Breast epithelium (tissue), 4 donors: ENCODE data around the gene OTX2. TPM values are rescaled to one million over a fixed set of nuclear protein-coding genes. Genes with fewer than 3 reads are reported as not detected.

Source experiments
- DNase-seq, 2 donors: peaks; one replicate each; pipeline ENCODE4 v3.0.0-alpha.2; 2019; ENCODE audit warnings: low spot score in 2 of 2
- H3K27ac ChIP-seq, 2 donors: fragments of 200-600 bp; sonication (generic) in 1 of 2; one replicate each; pipeline ENCODE4 v1.5.1; 2016 to 2019; ENCODE audit warnings: mild to moderate bottlenecking in 1 of 2
- H3K27me3 ChIP-seq, 2 donors: fragments of 200-600 bp; sonication (generic) in 1 of 2; one replicate each; pipeline versions ENCODE4 v1.5.1 to v1.6.0; 2017 to 2019; ENCODE audit warnings: control low read depth in 1 of 2, mild to moderate bottlenecking in 1 of 2
- H3K36me3 ChIP-seq: fragments of 200-600 bp; one replicate; pipeline ENCODE4 v1.5.1; 2019
- H3K4me1 ChIP-seq, 2 donors: fragments of 200-600 bp; sonication (generic); one replicate each; pipeline ENCODE4 v1.5.1; 2016 to 2019; ENCODE audit warnings: control low read depth in 1 of 2
- H3K4me3 ChIP-seq, 3 donors: fragments of 200-600 bp; sonication (generic); 1 replicate in 2 of 3; 2 replicates in 1 of 3; pipeline ENCODE4 v1.5.1; 2016 to 2019; ENCODE audit warnings: mild to moderate bottlenecking in 3 of 3, moderate library complexity in 2 of 3
- H3K9me3 ChIP-seq, 2 donors: fragments of 200-600 bp; sonication (generic) in 1 of 2; one replicate each; pipeline ENCODE4 v1.5.1; 2016 to 2019; ENCODE audit warnings: control low read depth in 1 of 2
- CTCF ChIP-seq, 3 donors: fragments of 450-650 bp; IDR thresholded peaks; one replicate each; pipeline ENCODE4 v1.5.1; 2016 to 2017; ENCODE audit warnings: antibody characterized with exemption in 3 of 3, mild to moderate bottlenecking in 3 of 3, moderate library complexity in 3 of 3
- POLR2A ChIP-seq: fragments of 450-650 bp; IDR thresholded peaks from one replicate; pipeline ENCODE4 v1.6.1; 2016; ENCODE audit warnings: antibody characterized with exemption, mild to moderate bottlenecking, moderate library complexity
- POLR2AphosphoS5 ChIP-seq, 3 donors: sonication (generic); formaldehyde crosslinking; IDR thresholded peaks; one replicate each; pipeline ENCODE4 v1.6.1; 2017; ENCODE audit warnings: antibody characterized with exemption in 3 of 3
- intact Hi-C: fragments of 100-400 bp; cut with DNase I; formaldehyde crosslinking; loops from one replicate; pipeline ENCODE4 v1.15.1; 2023; ENCODE audit warnings: low total_unique reads
- total RNA-seq, 3 donors: library from RNA; depleted of rRNA; stranded (reverse); fragments of >200 nt; gene quantifications; one replicate each; pipeline ENCODE4 v1.1.0, GENCODE V29; 2016

The OTX2 gene
- total RNA-seq, 3 donors from 2014 or later, result not detected

GRCh38 chr14:56798447-56799342, 11.6 kb downstream of the OTX2 start:
- Histone ChIP-seq H3K27me3 (peaks cover 6 to 98% of the 10 kb centered on the region in 2 donors), H3K4me1 (no peaks in the 10 kb centered on the region), H3K27ac (no peak overlapping the region), H3K4me3 (peak overlapping the region in 2 of 3 donors; percentile 30 to 57), H3K9me3 (no peaks in the 10 kb centered on the region), H3K36me3 (no peaks in the 10 kb centered on the region)
- intact Hi-C loops, result no loop called here
- TF ChIP-seq CTCF (IDR thresholded peaks at IDR 0.05) (no peak), POLR2AphosphoS5 (IDR thresholded peaks at IDR 0.05) (no peak), POLR2A (no peak)
- no peak for DNase-seq

DNA sequence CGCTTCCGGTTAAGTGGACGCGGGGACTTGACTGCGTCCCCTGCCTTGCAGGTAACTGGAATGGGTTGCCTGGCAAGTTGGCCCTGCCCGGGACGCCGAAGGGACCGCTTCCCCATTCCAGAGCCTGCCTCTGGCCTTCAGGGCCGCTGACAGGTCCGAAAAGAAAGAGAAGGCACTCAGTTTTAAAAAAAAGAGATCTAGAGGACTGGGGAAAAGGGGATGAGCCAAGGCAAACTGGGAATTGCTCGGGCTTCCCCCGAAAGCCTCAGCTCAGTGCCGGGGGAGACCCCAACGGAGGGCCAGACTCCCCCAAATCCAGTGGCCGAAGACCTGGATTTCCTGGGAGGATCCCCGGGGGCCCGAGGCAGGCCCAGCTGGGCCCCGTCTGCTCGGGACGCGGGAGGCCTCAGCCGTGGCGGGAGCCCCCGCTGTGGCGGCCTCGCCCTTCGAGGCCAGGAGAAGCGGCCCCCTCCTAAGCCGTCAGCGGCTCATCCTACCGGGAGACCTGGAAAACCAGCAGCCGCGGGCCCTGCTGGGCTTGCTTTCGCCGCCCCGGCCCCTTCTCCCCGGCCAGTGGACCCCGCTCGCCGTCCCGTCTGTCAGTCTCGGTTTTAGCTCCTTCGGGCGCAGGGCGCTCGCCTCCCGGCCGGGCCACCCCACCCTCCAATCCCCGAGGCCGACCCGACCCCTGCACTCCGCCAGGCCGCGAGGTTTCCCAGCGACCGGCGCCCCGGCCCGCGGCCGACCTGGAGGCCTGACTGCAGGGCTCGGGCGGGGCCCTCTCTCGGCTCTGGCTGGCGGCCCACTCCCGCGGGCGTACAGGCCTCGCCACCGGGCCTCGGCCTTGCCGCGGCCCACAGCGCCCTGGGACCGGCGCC, 12.5 kb downstream of the OTX2 start:
- H3K4me1 ChIP-seq, result no peaks in the 10 kb centered on the region
- no peak overlapping the region for H3K27ac ChIP-seq
- no peaks in the 10 kb centered on the region for H3K36me3 ChIP-seq
- no peak for DNase-seq
- no peaks in the 10 kb centered on the region for H3K9me3 ChIP-seq
- H3K4me3 ChIP-seq, result peak overlapping the region; percentile 23 to 57 (median 30)
- intact Hi-C loops, result no loop called here
- peaks cover 6 to 98% of the 10 kb centered on the region in 2 donors for H3K27me3 ChIP-seq
- TF ChIP-seq POLR2AphosphoS5 (IDR thresholded peaks at IDR 0.05), result no peak
- TF ChIP-seq POLR2A, result no peak
- no peak for TF ChIP-seq CTCF (IDR thresholded peaks at IDR 0.05)

GRCh38 chr14:56797003-56797568, 13.2 kb downstream of the OTX2 start:
- Histone ChIP-seq H3K27ac (no peak overlapping the region), H3K4me1 (no peaks in the 10 kb centered on the region), H3K36me3 (no peaks in the 10 kb centered on the region), H3K27me3 (peaks cover 6 to 95% of the 10 kb centered on the region in 2 donors), H3K4me3 (peak overlapping the region in 2 of 3 donors; percentile 30 to 57), H3K9me3 (no peaks in the 10 kb centered on the region)
- intact Hi-C loops, result no loop called here
- TF ChIP-seq POLR2AphosphoS5 (IDR thresholded peaks at IDR 0.05) (no peak), POLR2A (no peak)
- DNase-seq, result no peak

DNA sequence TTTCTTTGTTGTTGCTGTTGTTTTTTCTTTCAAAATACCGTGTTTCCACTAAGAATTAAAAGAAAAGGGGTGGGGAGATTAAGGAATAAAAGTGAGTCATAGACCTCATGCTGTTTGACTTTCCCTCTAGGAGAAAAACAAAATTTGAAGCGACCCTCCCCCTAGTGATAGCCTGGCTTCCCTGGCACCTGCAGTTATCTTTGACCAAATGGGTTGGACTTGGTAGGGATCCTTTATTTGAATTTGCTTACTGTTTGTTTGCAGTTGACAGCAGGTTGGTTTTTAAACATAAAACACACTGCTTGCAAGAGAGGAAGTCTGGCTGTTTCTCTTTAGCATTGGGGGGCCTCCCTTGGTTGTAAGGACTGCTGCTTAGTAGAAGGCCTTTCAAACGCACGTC, 14.0 kb downstream of the OTX2 start:
- Histone ChIP-seq H3K27ac (no peak overlapping the region), H3K4me3 (no peak overlapping the region), H3K9me3 (no peaks in the 10 kb centered on the region), H3K27me3 (peaks cover 6 to 92% of the 10 kb centered on the region in 2 donors), H3K4me1 (no peaks in the 10 kb centered on the region), H3K36me3 (no peaks in the 10 kb centered on the region)
- intact Hi-C loops, result no loop called here
- TF ChIP-seq POLR2AphosphoS5 (IDR thresholded peaks at IDR 0.05) (no peak), POLR2A (no peak), CTCF (IDR thresholded peaks at IDR 0.05) (no peak)
- DNase-seq, result no peak

GRCh38 chr14:56795284-56795622, 15.0 kb downstream of the OTX2 start:
- H3K4me1 ChIP-seq, result no peaks in the 10 kb centered on the region
- peak overlapping the region in 1 of 3 donors; percentile 19 for H3K4me3 ChIP-seq
- intact Hi-C loops, result loop anchor here (2.0 kb wide), 1 partner anchor 28 kb away; no protein-coding TSS in a partner anchor
- no peaks in the 10 kb centered on the region for H3K36me3 ChIP-seq
- H3K27ac ChIP-seq, result no peak overlapping the region
- no peaks in the 10 kb centered on the region for H3K9me3 ChIP-seq
- H3K27me3 ChIP-seq, result peaks cover 6 to 86% of the 10 kb centered on the region in 2 donors
- TF ChIP-seq POLR2AphosphoS5 (IDR thresholded peaks at IDR 0.05), result no peak
- TF ChIP-seq POLR2A, result no peak
- no peak for TF ChIP-seq CTCF (IDR thresholded peaks at IDR 0.05)
- no peak for DNase-seq
